ENCODE data around the gene CXXC4.

Gene CXXC4

DNA sequence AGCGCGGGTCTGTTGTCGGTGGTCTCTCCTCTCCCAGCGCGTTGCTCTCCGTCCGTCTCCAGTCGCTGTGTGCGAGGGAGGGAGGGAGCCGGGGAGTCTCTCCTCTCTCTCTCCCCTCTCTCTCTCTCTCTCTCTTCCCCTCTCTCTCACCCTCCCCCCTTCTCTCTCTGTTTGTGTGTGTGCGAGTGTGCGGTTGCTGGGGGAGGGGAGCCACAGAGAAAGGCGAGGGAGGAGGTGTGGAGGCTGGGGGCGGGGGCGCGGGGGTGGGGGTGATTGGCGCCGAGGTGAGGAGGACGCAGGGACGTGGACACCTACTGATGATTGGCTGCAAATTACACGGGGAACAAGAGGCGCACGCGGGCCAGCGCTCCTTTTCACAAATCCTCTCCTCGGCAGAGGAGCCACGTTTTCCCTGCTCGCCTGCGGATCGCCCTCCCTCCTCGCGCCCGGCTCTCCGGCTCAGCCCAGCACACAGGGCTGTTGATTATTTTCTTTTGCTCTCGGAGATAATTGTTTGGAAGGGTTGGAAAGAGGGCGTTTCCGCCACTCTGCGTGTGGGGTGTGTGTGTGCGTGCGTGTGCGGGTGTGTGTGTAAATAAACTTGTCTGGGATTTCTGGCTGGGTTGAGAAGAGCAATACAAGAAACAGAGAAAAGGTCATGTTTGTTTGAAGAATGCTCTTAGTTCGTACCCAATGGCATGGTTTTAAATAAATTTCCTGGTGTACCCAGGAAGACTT is at the start of gene CXXC4:
TSS of gene CXXC4 (minus strand) at position 73 of the 738 bp plus-strand sequence. CDS start 3,092 bp downstream, outside the sequence.
- DNase-seq (ENCODE audit: low spot score), result peak; percentile 37

DNA sequence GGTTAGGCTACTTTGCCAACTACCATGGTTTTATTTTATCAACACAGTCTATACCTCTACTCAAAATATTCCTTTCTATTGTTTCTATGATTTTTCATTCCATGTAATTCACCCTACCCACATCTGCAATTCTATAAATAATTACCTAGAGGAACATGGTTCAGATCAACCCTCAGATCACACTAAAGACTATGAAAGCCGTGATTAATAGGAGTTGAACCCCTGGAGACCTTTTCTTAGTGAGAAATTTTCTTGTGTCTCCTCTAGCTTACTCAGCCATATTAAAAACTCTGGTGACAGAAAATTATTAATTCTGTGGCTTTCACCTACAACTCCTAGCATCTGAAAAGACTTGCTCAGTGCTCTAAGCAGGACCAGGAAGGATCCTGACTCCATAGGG is 38.5 kb upstream of the CXXC4 start:
- DNase-seq (ENCODE audit: low spot score), result no peak

DNA sequence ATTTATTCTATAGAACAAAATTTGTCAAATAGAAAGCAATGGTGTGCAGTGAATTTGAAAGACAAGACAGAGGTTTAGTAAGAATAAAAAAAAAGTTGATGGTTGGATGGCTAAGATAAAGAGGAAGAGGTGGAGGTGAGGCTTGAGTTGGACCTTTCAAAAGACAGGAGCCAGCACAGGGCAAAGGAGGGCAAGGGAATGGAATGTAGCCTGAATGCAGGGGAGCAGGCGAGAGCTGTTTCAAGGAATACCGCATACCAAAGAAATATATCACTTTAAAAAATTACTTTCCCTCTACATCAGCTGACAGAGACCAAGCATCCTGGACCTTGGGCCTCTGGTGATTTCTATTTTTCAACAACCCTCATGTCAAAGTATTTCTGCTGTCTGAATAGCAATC is 38.0 kb upstream of the CXXC4 start:
- DNase-seq (ENCODE audit: low spot score), result no peak

DNA sequence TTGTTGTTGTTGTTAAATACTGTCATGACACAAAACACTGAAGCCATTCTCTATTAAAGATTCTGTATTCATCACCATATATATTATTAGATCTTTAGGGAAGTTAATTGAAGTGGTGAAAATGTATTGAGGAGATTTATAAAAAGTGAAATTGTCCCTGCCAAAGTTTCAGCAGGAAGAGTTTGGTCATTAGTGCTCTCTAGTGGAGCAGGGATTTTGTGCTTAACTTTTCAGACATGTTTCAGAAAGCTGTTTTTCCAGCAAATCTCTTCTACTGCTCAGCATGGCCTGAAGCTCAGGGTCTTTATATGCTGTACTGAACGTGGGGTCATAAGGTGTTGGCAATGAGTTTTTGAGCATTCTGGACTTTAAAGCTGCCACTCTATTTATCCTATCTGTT is 36.7 kb upstream of the CXXC4 start:
- no peak for DNase-seq (ENCODE audit: low spot score)

DNA sequence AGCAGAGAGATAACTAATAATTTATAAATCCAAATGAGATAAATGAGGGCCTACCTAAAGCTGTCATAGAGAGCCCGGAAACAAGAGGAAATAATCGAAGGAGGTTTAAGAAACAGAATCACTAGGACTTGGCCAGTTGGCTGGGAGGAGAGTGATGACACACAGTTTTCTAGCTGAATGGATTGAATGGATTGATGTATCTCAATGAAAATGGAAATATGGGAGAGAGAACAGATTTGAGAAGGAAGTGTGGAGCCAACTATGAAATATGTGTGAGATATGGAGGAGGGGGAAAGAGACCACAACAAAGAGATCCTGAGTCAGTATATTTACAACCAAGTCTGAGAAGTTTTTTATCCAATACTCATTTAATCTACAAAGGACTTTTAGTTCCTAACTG is 35.7 kb upstream of the CXXC4 start:
- DNase-seq (ENCODE audit: low spot score), result no peak

- peak; percentile 7 for DNase-seq (ENCODE audit: low spot score)
Measured at GRCh38 chr4:104524591-104524990, 29.9 kb upstream of the CXXC4 start.

DNA sequence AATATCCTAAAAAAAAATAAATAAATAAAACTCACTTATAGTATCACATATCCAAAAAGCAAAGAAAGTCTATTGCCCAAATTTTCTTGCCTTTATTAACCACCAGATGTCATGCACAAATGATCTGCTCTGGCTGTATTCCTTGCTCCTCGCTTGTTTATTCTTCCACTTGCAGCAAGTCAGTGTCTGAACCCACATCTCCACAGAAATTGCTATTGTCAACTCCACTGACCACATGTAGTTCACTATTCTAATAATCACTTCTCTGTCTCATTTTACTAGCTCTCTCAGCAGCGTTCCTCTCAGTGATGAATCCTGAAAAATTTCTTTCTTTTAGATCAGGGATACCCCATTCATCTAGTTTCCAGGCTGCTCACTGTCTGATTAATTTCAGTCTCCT is 29.3 kb upstream of the CXXC4 start:
- DNase-seq (ENCODE audit: low spot score), result no peak

DNA sequence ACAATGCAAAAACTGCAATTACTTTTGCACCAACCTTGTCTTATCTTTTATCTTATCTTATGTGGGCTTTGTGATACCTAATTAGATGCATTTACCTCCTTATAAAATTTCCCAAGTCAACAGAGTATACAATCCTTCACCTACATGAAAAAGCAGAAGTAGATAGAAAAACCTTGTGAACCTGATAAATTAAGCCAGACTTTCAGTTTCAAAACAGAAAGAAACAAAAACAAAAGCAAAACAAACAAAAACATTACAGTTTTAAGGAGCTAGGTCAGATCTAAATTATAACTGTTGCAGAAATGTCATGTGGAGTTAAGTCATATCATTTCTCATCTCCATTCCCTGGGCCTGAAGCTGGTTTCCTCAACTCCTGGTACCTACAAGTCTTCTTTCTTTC is 24.9 kb upstream of the CXXC4 start:
- DNase-seq (ENCODE audit: low spot score), result no peak

- no peak for DNase-seq (ENCODE audit: low spot score)
Measured at GRCh38 chr4:104516884-104517283, 22.2 kb upstream of the CXXC4 start.

- no peak for DNase-seq (ENCODE audit: low spot score)
Measured at GRCh38 chr4:104508224-104508623, 13.5 kb upstream of the CXXC4 start.

GRCh38 chr4:104507112-104507511 is 12.4 kb upstream of the CXXC4 start:
- no peak for DNase-seq (ENCODE audit: low spot score)

DNA sequence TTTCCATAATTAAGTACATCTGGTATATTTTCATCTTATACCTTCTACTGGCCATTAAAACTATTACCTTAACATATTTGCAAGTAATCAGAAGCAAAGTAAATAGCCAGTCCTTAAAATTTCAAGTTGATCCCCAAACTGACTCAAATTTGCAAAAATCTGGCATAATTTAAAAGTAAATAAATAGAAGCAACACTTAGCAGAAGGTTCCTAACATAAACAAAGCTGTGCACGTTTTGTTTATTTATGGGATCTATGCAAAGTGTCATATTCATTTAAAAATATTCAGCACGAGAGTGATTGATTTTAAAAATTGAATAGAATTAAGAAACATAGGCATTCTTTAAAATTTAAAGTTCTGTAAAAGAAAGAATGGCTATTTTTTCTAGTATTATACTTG is 9.8 kb upstream of the CXXC4 start:
- no peak for DNase-seq (ENCODE audit: low spot score)

GRCh38 chr4:104502471-104502870 is 7.8 kb upstream of the CXXC4 start:
- DNase-seq (ENCODE audit: low spot score), result no peak

DNA sequence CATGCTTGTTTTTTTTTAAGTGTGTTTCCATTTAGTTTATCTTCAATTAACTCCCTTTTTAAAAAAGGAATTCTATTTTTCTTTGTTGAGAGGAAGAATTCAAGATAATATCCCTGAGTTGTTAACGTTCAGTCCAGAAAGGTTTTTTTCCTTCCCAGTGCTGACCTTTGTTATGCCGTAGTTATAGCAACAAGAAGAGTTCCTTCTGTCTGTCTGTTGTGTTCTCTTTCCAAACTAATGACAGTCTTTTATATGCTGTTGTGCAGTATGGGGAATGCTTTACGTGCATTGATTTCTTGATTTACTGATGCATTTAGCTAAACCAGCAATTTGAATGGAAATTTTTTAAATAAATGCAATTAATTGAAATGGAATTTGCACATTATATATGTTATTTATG is 6.6 kb upstream of the CXXC4 start:
- no peak for DNase-seq (ENCODE audit: low spot score)

DNA sequence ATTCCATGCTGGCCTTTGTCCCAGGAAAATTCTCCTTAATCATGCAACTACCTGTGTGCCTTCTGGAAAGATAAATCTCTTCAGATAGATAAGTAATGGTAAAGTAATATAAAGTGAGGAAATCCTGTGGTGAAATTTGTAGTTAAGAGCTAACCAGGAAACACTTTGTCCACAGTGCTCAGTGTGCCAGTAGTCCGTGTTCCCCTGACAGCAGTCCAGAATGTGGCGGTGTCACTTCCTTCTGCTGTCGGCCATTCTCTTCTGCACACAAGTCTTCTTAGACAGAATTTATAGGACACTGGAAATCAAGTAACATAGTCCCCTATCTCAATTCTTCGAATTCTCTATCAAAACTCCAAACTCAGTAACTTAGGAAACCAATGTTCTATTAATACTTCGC is 5.7 kb upstream of the CXXC4 start:
- no peak for DNase-seq (ENCODE audit: low spot score)

DNA sequence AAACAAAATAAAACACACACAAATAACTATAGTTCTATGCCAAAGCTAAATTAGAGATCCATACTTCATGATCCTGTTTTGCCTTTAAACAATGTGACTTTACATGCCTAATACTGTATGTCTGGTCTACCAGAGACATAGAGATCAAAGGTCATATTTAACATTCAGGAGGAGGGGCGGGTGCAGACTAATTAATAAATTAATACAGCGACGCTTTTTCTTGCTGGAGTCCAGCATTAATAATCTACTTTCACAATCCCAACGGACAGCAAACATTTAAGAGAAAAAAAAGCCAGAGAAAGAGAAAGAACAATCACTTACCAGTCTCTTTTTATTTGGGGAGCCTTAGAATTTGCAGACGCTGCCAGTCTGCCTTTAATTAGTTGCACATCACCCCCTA is 509 bp downstream of the CXXC4 start:
- DNase-seq (ENCODE audit: low spot score), result no peak

DNA sequence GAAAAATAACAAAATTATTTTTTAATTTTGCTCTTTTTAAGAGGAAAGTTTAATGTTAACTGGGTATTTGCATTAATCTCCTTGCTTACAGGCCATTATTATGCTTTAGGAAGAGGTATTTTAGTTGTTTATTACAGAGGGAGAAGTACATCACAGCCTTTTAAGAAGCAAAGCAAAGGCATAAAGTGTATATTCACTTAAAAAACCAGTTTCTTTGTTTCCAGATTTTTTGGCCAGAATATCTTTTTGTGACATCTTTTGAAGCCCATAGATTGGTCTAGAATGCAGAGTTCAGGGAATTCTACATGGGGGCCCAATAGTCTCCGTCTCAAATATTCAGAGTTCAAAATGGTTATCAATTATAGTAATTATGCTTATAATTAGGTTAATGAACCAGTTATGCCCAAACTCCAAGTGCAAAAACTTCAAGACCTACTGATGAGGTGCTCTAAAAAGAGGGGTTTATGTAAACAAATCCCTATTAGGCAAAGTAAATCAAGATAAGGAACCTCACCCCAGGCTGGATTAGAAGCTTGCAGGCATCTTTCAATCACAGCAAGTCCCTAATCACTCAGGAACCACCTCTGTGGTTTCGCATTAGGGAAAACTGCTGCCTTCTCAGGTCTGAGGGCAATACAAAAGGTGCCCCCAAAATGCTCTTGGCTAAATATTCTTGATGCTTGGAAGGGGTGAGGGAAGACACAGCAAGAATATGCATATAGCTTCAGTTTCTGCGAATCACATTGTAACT is 1.4 kb downstream of the CXXC4 start:
- no peak for DNase-seq (ENCODE audit: low spot score)

GRCh38 chr4:104492183-104492771 is 2.4 kb downstream of the CXXC4 start:
- no peak for DNase-seq (ENCODE audit: low spot score)

DNA sequence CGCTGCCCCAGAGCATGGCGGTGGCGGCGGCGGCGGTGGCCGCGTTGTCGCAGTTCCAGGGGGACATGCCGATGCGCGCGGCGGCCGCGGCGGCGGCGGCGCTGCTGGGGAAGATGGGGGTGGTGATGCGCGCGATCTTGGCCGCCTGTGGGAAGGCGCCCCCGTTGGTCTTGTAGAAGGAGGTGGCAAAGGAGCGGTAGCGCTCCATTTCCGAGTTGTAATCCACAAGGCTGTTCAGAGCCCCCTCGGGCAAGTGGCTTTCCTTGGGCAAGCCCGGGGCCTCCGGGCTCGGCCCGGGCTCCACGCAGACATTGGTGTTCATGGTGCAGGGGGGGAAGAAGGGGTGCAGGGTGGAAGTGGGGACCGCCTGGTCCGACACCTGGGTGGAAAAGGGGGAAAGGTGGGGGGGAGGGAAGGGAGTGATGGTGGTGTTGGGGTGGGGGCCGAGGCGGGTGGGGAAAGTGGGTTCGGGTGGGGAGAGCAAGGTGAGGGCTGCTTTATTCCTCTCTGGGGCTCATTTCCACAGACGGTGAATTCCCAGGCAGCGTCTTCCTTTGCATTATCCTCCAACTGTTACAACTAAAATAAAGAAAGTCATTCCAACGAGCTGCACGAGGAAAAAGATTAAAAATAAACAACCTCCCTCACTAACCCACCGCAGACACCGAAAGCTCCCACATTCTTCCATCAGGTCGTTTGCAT is 3.1 kb downstream of the CXXC4 start:
- DNase-seq (ENCODE audit: low spot score), result peak; percentile 28

- peak; percentile 53 for DNase-seq (ENCODE audit: low spot score)
Measured at GRCh38 chr4:104490770-104491480, 3.8 kb downstream of the CXXC4 start.

DNA sequence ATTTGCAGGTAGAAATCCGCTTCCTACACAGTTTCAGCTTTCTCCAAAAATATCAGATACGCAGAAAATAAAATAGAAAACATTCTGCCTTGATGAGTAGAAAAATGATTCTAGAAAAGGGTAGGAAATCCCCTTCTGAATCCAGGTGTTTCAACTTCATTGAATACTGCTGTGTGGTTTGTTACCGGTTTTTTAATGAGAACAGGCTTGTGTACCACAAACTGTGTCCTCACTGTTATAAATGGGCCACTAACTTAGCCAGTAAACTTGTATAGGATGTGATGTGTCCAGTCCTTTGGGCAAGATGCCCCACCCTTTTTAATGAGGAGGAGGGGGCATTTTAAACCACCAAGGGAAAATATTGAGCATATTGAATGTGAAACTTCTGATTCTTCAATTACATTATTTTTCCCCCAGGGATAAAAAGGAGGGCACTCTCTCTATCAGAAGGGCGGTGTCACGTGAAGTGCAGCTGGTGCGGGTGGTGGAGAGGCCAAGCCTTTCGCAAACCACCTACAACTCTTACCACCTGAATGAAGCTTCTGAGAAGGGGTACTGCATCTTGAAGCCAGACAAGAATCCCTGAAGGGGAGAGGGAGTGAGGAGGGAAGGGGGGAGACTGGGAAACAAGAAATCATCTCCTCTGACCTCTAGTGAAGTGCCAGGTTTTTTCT is 4.5 kb downstream of the CXXC4 start:
- no peak for DNase-seq (ENCODE audit: low spot score)

- DNase-seq (ENCODE audit: low spot score), result no peak
Measured at GRCh38 chr4:104489731-104490095, 5.0 kb downstream of the CXXC4 start.

Measured in AG08396 (cell line).